Activated CD8-positive, alpha-beta T cell treated with anti-CD3 and anti-CD28 coated beads for 36 hours (primary cell): Measurements from ENCODE around the gene IVL. TPM values are rescaled to one million over a fixed set of nuclear protein-coding genes. Genes with fewer than 3 reads are reported as not detected.

Experiments
- ATAC-seq: fragments of 200-7000 bp; cut with Tn5 transposase; one replicate; pipeline ENCODE4 v1.10.0; 2021; ENCODE audit warnings: mild to moderate bottlenecking, moderate library complexity
- CTCF ChIA-PET: fragments of 350-600 bp; sonication (Branson Sonifier 250); formaldehyde crosslinking; loops from one replicate; lab custom pipeline; 2021; ENCODE audit warnings: antibody characterized with exemption; lab: Charles Lee
- POLR2A ChIA-PET: fragments of 350-600 bp; sonication (Branson Sonifier 250); formaldehyde crosslinking; loops from one replicate; lab custom pipeline; 2021; ENCODE audit warnings: antibody characterized with exemption; lab: Charles Lee
- DNase-seq: peaks from one replicate; pipeline ENCODE4 v3.0.0-alpha.2; 2020
- H3K27ac Mint-ChIP-seq: one replicate; pipeline ENCODE4 v1.8.0; 2021; ENCODE audit warnings: mild to moderate bottlenecking, mixed read lengths
- H3K27me3 Mint-ChIP-seq: one replicate; pipeline ENCODE4 v1.8.0; 2021; ENCODE audit warnings: mixed read lengths
- H3K36me3 Mint-ChIP-seq: one replicate; pipeline ENCODE4 v1.8.0; 2021; ENCODE audit warnings: low read depth, mixed read lengths
- H3K4me1 Mint-ChIP-seq: one replicate; pipeline ENCODE4 v1.8.0; 2021; ENCODE audit warnings: low read depth, mixed read lengths
- H3K4me3 Mint-ChIP-seq: one replicate; pipeline ENCODE4 v1.8.0; 2021; ENCODE audit warnings: mild to moderate bottlenecking, moderate library complexity, mixed read lengths
- H3K9me3 Mint-ChIP-seq: one replicate; pipeline ENCODE4 v1.8.0; 2021; ENCODE audit warnings: mixed read lengths
- CTCF ChIP-seq: fragments of 200-600 bp; IDR thresholded peaks from one replicate; pipeline ENCODE4 v1.8.0; 2022; ENCODE audit warnings: antibody characterized with exemption, mild to moderate bottlenecking
- intact Hi-C: fragments of 100-400 bp; cut with micrococcal nuclease; formaldehyde crosslinking; loops from one replicate; pipeline ENCODE4 v1.10.0; 2022
- total RNA-seq, 2 experiments: library from RNA; stranded (reverse); gene quantifications; one replicate each; pipeline ENCODE4 v1.2.3, GENCODE V29; 2021

IVL gene
- total RNA-seq, 2 experiments from 2014 or later: not detected

GRCh38 chr1:152940614-152941013, 32.3 kb downstream of the IVL start:
- TF ChIP-seq CTCF: no peak
- H3K27ac Mint-ChIP-seq: no peak overlapping the region
- H3K36me3 Mint-ChIP-seq: no peaks in the 10 kb centered on the region
- intact Hi-C loops: no loop called here
- peaks cover 6% of the 10 kb centered on the region for H3K27me3 Mint-ChIP-seq
- no peaks in the 10 kb centered on the region for H3K4me1 Mint-ChIP-seq
- POLR2A ChIA-PET: no interaction called here
- DNase-seq: no peak
- ATAC-seq: no peak
- CTCF ChIA-PET: no interaction called here
- H3K4me3 Mint-ChIP-seq: no peak overlapping the region
- peaks cover 1% of the 10 kb centered on the region for H3K9me3 Mint-ChIP-seq

- no peak for DNase-seq
- H3K4me1 Mint-ChIP-seq: no peaks in the 10 kb centered on the region
- intact Hi-C loops: no loop called here
- peaks cover 1% of the 10 kb centered on the region for H3K9me3 Mint-ChIP-seq
- H3K4me3 Mint-ChIP-seq: no peak overlapping the region
- peaks cover 5% of the 10 kb centered on the region for H3K27me3 Mint-ChIP-seq
- ChIA-PET CTCF (no interaction called here), POLR2A (no interaction called here)
- H3K27ac Mint-ChIP-seq: no peak overlapping the region
- H3K36me3 Mint-ChIP-seq: no peaks in the 10 kb centered on the region
- no peak for TF ChIP-seq CTCF
- ATAC-seq: no peak
Measured at GRCh38 chr1:152941037-152941711, 32.8 kb downstream of the IVL start.

- Mint-ChIP-seq H3K27ac (no peak overlapping the region), H3K27me3 (peaks cover 8% of the 10 kb centered on the region), H3K9me3 (no peaks in the 10 kb centered on the region), H3K4me1 (no peaks in the 10 kb centered on the region), H3K4me3 (no peak overlapping the region), H3K36me3 (no peaks in the 10 kb centered on the region)
- DNase-seq (no peak), ATAC-seq (no peak)
- intact Hi-C loops: no loop called here
- TF ChIP-seq CTCF: no peak
- CTCF ChIA-PET: no interaction called here
- POLR2A ChIA-PET: no interaction called here
Measured at GRCh38 chr1:152942161-152942560, 33.8 kb downstream of the IVL start.

- CTCF ChIA-PET: no interaction called here
- POLR2A ChIA-PET: interaction anchor here (0.9 kb wide), 1 partner anchor 427 kb away, joined by 3 read pairs; no protein-coding TSS in a partner anchor
- Mint-ChIP-seq H3K27me3 (peaks cover 5% of the 10 kb centered on the region), H3K4me3 (no peak overlapping the region), H3K36me3 (no peaks in the 10 kb centered on the region), H3K27ac (no peak overlapping the region), H3K9me3 (no peaks in the 10 kb centered on the region), H3K4me1 (no peaks in the 10 kb centered on the region)
- no peak for TF ChIP-seq CTCF
- intact Hi-C loops: no loop called here
- ATAC-seq (no peak), DNase-seq (no peak)
Measured at GRCh38 chr1:152946248-152946647, 37.9 kb downstream of the IVL start.

GRCh38 chr1:152946651-152947256, 38.4 kb downstream of the IVL start, which contains the start of gene SPRR5:
SPRR5 (plus strand) TSS chr1:152947206; CDS start chr1:152948555, 1,349 bp downstream.
- no peak for DNase-seq
- intact Hi-C loops: no loop called here
- no peak for ATAC-seq
- Mint-ChIP-seq H3K27me3 (peaks cover 5% of the 10 kb centered on the region), H3K4me3 (no peak within 1 kb of the TSS), H3K4me1 (no peaks in the 10 kb centered on the region), H3K36me3 (no peaks in the 10 kb centered on the region), H3K9me3 (no peaks in the 10 kb centered on the region), H3K27ac (no peak within 1 kb of the TSS)
- ChIA-PET POLR2A (interaction anchor here (0.9 kb wide), 1 partner anchor 427 kb away, joined by 3 read pairs; no protein-coding TSS in a partner anchor), CTCF (no interaction called here)
- no peak for TF ChIP-seq CTCF
